GM13977 (cell line): ENCODE measurements around the gene INPP4A.
A peak's percentile ranks its signal among the peaks of the same experiment; 100 is the strongest.

Source experiments
- DNase-seq: peaks from one replicate; pipeline ENCODE4 v3.0.0; 2012; ENCODE audit warnings: low spot score
- in situ Hi-C: fragments of 300-500 bp; cut with MboI; formaldehyde crosslinking; loops from one replicate; pipeline ENCODE4 v1.12.0; 2022; ENCODE audit warnings: low sequenced_read_pairs, low pct_unique_long_range_greater_than_20kb, mixed read lengths, inconsistent platforms; ENCODE audit not compliant: unreplicated experiment
- TF ChIP-seq, protein P1 (sequence below): IDR thresholded peaks from 2 replicates; pipeline ENCODE4 v1.5.1; 2012; ENCODE audit warnings: mild to moderate bottlenecking, control low read depth; ENCODE audit not compliant: insufficient read depth; ENCODE audit errors: extremely low read depth, missing control alignments

Gene INPP4A

DNA sequence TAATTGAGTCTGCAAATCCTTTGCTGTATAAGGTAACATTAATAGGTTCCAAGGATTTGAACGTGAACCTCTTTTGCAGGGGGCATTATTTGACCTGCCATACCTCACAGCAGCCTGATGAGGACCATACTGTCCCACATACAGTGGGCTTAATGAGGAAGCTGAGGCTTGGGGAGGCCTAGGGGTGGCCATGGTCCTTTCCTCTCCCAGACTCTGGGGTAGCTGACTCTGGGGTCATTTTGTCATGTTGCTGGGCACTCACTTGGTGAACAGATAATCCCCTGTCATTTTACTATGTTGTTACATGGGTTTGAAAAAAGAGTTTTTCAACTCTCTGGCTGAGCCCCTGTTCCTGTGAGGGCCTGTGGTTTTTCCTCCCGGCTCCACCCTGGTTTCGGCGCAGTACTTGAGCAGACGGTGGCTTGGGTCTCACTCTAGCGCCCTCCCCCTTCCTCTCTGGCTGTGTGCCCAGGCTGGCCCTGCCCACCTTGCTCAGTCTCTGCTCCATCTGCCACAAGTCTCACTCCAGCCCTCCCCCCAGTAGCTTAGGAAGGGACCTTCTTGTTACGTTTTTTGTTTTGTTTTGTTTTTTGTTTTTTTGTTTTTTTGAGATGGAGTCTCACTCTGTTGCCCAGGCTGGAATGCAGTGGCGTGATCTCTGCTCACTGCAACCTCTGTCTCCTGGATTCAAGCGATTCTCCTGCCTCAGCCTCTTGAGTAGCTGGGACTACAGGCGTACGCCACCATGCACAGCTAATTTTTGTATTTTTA lies 21.0 kb downstream of the INPP4A start:
- no peak for DNase-seq
- in situ Hi-C loops: no loop called here
- TF ChIP-seq, protein P1, sequence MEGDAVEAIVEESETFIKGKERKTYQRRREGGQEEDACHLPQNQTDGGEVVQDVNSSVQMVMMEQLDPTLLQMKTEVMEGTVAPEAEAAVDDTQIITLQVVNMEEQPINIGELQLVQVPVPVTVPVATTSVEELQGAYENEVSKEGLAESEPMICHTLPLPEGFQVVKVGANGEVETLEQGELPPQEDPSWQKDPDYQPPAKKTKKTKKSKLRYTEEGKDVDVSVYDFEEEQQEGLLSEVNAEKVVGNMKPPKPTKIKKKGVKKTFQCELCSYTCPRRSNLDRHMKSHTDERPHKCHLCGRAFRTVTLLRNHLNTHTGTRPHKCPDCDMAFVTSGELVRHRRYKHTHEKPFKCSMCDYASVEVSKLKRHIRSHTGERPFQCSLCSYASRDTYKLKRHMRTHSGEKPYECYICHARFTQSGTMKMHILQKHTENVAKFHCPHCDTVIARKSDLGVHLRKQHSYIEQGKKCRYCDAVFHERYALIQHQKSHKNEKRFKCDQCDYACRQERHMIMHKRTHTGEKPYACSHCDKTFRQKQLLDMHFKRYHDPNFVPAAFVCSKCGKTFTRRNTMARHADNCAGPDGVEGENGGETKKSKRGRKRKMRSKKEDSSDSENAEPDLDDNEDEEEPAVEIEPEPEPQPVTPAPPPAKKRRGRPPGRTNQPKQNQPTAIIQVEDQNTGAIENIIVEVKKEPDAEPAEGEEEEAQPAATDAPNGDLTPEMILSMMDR: no peak

DNA sequence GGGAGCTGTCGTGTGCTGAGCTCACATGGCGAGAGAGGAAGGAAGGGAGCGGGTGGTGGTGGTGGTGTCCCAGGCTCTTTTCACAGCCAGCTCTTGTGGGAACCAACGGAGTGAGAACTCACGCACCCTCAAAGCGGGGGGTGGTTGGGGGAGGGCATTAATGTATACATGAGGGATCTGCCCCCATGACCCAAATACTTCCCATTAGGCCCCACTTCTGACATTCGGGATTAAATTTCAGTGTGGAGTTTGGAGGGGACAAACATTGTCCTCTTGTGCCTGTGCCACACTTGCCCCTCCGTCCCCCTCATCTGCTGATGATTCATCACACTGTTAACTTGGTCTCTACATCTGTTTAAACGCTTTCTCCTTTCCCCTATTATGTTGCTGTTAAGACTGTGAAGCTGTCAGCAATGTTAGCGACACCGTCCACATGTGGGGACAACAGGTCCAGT lies 22.5 kb downstream of the INPP4A start:
- TF ChIP-seq, protein P1: no peak
- DNase-seq: no peak
- in situ Hi-C loops: no loop called here

DNA sequence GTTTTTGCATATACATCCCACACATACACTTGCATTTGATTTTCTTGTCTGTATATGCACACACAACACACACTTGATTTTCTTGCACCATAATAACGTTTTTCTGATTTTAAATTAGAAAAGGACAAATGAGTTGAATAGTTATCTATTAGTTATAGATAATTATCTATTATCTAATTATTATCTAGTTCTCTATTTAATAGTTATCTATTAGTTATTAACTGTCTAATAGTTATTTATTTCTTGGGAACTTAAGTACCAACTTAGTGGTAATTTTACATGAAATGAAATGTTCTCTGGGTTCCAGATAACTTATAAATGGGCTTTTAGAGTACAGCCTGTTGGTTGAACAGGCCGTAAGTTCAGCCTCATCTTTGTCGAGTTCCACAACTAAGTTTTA lies 23.0 kb downstream of the INPP4A start:
- no peak for DNase-seq
- TF ChIP-seq, protein P1: no peak
- in situ Hi-C loops: no loop called here

DNA sequence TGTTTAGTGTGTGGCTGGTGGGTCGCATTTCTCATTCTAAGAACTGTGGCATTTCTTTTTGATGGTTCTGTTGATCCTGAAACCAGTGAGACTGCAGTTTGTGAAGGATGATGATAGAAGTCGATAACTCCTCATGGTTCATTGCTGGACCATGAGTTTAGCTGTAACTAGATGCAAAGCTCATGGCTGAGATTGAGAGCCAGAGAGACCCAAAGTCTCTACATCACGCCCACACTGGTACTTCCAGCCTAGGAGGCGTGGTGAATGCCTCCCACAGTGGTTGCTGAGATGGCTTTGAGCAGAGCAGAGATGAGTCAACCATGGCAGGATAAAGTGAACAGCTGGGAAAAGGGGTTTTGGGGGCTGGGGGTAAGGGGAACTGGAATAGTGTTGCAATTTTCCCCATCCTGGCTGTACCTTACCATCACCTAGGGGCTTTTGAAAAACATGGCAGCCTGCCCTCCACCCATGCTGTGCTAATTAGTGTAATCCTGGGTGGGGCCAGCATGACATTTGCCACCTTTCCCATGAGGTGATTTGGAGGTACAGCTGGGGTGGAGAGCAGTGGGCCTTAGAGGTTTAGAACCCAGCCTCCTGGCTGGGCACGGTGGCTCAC lies 24.1 kb downstream of the INPP4A start:
- in situ Hi-C loops: no loop called here
- TF ChIP-seq, protein P1: no peak
- peak; percentile 60 for DNase-seq

DNA sequence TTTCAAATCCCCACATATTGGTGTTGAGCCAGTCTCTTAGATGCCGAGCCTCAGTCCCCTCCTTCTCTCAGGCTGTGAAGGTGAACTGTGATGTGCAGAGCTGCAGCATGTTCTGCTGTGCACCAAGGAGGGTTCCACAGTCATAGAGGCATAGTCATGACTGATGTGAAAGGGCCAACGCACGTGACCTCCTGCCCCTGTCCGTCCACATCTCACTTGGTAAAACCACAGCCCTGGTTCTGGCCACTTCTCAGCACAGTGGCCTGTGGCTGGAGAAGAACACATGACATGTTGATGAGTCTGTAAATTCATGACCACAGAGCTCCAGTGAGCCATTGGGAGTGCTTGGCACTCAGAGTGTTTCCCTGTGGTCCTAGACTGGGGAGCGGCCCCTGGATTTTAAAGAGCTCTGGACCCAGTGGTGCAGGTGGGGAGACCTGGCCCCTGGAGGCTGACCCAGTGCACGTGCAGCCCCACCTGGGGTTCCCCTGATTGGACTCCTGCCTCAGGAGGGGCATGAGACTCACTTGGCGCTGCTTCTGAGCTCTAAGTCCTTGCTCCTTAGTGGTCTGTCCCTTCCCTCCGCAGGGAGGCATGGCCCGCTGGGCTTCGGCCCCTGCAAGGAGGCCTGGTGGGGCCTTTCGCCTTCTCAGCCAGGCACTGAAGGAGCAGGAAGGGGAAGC lies 25.3 kb downstream of the INPP4A start:
- in situ Hi-C loops: no loop called here
- no peak for DNase-seq
- TF ChIP-seq, protein P1: no peak

DNA sequence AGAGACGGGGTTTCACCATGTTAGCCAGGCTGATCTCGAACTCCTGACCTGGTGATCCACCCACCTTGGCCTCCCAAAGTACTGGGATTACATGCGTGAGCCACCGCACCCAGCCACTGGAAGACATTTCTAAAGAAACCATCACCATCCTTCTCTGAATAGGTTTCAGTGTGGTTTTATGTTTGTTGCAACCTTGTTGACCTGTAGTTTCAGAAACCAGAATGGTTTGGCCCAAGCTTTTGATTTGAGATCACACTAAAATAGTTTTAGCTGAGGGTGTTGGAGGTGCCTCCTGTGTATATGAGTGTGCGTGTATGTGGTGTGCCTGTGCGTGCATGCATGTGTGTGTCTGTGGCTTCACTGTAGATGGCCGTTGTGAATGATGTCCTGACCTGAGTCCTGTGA lies 26.2 kb downstream of the INPP4A start:
- TF ChIP-seq, protein P1: no peak
- no peak for DNase-seq
- in situ Hi-C loops: no loop called here
